SK-N-MC (cell line): Measurements from ENCODE around the gene LARP6.

Experiments used
- EZH2 ChIP-seq: fragments of 200-600 bp; sonication (generic); IDR thresholded peaks from one replicate; pipeline ENCODE4 v1.6.1; 2017; ENCODE audit warnings: antibody characterized with exemption
- POLR2AphosphoS5 ChIP-seq: IDR thresholded peaks from 2 replicates; pipeline ENCODE4 v1.6.1; 2012; ENCODE audit warnings: mild to moderate bottlenecking, low read depth, low read length, borderline replicate concordance

DNA sequence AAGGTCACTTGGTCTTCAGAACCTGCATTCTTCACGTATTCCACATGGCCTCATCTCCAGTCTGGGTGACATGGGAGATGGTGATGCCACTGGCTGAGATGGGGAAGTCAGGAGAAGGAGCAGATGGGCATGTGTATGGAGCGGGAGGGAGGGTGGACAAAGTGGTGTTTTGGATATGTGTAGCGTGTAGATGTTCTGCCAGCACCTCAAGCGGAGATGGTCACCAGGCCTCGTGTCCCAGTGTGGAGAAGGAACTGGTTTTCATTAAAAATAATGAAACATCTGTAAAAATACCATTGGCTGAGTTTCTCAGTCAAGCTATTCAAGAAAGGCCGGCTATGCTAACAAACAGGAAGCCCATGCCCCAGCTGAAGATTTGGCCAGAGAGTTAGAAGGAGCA lies 26.2 kb downstream of the LARP6 start:
- TF ChIP-seq EZH2 (no peak), POLR2AphosphoS5 (no peak)
